ENCODE measurements around the gene PTP4A2.

PTP4A2 gene

GRCh38 chr1:31857863-31858262 is 80.3 kb downstream of the PTP4A2 start:
- DNase-seq: no peak

All from 8988T (cell line).